CD1c-positive myeloid dendritic cell (primary cell): ENCODE measurements around the gene EXD3.
A peak's percentile ranks its signal among the peaks of the same experiment; 100 is the strongest.

Experiments
- DNase-seq: peaks from one replicate; pipeline ENCODE4 v3.0.0-alpha.2; 2016; ENCODE audit errors: extremely low spot score

Gene EXD3

DNA sequence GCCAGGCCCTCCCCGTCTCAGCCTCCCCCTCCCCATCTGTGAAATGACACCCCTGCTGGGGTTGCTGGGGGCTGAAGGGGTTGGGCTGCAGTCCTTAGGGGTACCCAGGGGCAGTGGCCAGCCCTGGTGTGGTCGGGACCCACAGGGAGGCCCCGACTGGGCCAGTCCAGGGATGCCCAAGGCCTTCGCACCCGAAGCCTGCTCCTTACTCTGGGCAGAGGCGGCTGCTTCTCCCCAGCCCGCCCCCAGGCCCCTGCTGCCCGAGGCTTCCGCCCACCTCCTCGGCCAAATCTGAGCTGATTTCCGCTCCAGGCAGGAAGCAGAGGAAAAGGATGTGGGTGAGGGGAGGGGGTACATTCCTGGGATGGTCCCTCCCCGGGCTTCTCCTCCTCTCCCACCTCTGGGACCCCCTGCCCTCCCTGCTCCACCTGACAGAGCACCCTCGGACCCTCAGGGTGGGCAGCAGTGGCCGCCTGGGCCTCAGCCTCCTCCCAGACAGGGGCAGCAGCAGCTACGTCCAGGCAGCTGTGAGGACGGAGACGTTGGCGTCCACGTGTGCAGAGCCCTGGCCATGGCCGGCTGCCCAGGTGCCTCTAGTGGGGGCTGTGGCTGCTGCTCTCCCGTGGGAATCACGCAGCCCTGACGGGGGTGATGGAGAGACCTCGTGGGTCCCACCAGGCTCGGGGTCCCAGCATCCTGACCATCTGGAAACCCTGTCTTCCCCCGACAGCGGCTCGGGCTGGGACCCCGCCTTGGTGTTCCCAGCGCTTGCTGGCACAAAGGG, 116.7 kb downstream of the EXD3 start:
- DNase-seq, result no peak

DNA sequence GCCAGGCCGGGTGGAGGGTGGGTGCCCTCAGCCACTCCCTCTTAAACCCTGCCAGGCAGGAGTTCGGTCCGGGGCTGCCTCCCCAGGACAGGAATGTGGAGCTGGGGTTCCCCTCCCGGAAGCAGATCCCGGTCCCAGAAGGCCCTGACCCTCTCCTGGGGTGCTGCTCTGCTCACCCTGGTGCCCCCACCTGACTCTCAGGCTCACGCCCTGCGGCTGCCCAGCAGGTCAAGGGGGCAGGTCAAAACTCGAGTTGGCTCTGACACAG, 117.2 kb downstream of the EXD3 start:
- DNase-seq, result no peak

DNA sequence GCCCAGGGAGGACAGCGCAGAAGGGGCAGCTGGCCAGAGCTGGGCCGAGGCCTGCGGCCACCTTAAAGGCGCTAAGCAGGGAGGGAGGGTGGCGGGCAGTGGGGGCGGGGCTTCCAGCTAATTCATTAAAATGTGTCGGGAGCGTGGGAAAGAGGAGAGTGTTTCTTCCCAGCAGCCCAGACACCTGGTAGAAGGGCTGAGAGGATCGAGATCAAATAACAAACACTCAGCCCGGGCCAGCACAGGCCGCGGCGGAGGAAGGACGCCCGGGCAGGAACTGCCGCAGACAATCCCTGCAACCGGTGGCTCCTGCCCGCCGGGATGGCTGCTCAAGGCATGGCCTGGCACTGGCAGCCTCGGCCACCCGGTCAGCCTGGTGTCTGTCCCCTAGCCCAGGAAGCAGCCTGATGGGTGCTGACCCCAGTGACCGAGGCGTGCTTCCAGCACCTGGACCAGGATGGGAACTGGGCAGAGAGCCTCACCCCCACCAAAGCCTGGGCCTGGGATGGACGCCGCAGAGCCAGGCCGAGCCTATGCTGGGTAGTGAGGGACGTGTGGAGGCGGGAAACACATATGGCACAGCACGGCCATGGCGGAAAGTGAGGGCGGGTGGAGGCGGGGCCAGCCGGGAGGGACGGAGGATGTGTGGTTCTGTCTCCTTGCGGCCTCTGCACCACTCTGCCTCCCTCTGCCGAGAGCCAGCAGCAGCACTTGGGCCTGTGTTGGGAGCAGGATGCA, 117.7 kb downstream of the EXD3 start:
- peak; percentile 76 for DNase-seq

DNA sequence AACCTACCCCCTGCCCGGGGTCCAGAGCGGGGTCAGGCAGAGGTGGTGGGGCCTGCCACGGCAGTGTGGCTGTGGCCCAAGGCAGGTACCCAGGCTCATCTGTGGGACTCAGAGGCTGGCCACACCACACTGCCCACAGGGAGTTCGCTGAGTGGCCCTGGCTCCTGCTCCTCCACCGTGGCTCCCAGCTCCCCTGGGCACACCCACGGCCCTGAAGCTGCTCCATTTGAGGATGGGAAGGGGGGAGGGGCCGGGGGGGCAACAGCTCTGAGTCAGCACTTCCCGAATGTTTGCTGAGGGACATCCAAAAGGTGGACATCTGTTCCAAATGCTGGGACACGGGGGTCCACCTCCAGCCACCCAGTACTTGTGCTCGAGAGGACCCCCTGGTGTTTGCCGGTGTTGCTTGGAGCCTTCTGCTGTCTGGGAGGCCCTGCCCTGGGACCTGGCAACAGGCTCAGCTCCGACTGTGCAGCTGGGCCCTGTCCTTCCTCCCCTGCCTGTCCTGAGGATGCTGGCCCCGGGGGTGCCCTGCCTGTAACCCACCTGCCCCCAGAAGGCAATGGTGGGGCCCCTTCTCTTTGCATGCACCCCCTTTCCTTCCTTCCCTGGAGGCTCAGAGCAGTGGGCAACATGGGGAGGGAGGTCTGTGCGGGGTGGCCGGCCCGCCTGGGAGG, 118.4 kb downstream of the EXD3 start:
- no peak for DNase-seq

DNA sequence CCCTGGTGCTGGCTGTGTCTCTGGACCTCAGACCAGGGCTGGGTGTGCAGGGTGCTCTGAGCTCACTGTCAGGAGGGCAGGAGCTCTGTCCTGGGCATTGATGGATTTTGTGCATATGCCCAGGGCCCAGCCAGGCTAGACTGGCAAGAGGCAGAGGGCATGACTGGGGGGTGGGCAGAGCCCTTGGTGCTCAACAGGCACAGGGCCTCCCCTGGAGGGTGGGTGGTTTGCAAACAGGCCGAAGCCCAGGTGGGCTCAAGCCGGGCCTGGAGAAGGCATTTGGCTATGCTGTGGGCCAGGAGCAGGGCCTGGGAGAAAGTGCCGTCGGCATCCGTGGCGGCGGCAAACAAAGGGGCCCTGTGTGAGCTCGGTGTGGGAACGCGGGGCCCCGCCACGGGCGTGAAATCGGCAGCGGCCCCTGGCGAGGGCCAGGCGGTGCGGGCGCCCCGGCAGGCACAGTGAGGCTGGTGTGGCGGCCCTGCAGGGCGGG, 119.0 kb downstream of the EXD3 start:
- no peak for DNase-seq

DNA sequence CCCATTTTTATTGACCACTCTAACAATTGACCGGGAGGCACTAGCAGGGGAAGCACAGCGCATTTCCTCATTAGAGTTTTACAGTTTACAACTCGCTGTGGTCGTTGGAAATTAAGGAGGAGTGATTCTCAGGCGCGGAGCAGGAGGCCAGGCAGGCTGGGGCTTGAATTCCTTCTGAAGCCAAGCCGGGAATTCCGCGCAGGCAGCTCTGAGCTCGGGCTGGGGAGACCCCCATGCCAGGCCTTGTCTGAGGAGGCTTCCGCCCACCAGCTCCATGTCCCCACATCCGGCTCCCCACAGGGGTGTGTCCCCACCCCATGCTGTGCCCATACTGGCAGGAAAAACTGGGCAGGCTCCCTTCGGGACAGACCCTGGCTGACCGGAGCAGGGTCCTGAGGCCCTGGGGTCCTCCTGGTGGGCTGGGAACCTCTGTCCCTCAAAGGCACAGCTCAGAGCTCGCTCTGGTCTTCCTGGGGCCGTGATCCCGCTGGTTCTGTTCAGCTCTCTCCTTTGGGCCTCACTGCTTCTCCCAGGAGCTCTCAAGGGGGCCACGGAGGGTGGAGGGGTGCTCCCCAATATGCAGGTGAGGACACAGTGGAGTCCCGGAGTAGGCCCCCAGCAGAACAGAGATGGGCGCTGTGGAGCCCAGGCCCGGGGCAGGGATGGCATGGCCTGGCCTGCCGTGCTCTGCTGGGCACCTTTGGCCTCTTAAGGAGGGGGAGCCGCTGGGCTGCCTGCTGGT, 119.6 kb downstream of the EXD3 start:
- no peak for DNase-seq

DNA sequence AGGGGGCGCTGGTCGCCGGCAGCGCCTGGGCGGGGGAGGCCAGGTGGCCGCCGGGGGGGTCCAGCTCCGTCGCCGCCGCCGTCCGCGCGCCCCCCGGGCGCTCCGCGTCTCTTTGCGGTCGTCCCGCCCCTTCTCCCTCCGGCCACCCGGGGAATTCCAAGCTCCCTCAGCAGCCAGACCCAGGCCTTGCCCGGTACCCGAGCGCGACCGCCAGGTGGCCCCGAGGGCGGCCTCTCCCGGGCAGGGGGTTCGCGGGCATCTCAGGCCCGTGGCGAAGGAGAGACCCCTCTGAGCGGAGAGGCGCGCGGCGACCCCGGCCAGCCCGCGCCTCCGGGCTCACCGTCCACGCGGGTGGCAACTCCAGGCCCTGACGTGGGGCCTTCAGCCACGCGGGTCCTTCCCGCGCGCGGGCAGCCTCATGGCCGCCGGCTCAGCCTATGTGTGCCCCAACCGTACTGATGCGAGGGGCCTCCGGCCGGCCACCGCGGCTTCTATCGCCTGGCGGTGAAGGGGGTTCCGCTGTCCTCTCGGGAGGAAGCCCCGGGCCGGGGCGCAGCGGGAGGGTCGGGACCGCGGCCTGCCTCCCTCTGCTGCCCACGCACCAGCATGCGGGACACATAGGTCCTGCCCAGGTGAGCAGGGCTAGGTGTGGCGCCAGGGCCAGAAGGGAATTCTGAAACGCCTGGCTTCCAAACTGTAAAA, 120.4 kb downstream of the EXD3 start:
- DNase-seq, result no peak

DNA sequence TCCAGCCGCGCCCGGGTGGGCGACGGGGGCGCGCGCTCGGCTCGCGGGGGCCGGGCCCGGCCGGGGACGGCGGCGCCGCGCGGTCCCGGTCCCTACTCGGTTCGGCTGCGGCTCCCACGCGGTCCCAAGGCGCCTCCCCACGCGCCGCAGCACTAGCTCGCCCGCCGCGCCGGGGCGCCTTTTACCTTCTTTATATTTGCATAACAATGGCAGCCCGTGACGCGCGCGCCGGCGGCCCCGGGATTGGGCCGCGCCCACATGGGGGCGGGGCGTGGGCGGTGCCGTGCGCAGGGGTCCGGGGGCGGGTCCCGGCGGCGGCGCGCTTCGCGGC, 120.9 kb downstream of the EXD3 start, which contains the start of gene NRARP:
Gene NRARP, minus strand, starts transcription at position 154 of the 331 bp plus-strand sequence. CDS start 343 bp downstream, outside the sequence.
- DNase-seq, result peak; percentile 94

DNA sequence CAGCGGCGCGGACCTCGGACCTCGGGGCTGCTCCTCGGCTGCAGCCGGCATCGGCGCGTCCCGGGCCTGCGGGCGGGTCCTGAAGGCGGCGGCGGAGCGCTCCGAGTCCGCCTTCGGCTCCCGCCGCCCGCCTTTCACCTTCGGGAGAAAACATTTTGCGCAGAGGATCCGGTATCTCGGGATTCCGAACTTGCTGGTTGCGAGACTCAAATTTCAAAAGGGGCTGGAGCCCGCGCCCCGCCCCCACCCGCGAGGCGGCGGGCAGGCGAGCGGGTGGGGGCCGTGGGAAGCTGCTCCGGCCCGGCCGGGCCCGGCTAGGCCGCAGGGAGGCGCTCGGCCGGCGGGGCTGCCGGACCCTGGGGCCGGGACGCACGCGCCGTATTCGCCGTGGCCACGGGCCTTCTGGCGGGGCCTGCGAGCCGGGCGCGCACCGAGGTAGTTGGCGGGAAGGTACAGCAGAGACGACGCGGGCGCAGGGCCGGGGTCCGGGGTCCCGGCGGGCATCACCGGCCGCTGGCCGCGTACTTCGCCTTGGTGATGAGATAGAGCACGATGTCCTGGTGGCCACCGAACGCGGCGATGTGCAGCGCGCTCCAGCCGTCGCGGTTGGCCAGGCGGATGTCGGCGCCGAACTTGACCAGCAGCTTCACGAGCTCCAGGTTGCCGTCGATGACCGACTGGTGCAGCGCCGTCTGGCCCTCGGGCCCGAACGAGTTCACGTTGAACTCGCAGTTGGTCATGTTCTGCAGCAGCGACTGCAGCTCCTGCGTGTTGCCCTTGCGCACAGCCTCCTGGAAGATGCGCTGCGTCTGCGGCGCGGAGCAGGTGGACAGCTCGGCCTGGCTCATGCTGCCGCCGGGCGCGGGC, 121.6 kb downstream of the EXD3 start:
- peak; percentile 34 for DNase-seq

DNA sequence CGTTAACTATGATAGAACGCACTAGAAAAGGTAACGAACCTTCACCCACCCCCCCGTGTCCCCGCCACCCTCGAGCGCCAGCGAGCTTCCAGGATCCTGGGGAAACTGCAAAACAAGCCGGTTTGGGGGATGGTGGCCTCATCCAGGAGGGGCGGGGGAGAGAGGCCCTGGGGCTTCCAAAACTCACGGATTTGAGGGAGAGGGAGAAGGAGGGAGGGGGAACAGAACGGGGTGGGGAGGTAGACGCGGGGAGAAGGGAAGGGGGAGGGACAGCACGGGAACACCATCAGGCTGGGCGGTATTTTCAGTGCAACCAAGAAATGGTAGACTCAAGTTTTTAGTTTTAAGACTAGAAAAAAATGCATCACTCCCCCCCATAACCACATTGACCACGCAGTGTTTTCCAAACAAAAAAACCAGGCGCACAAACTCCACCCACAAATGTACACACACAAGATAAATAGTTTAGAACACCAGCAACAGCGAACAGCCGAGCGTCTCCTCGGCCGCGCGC, 122.3 kb downstream of the EXD3 start:
- DNase-seq, result no peak

DNA sequence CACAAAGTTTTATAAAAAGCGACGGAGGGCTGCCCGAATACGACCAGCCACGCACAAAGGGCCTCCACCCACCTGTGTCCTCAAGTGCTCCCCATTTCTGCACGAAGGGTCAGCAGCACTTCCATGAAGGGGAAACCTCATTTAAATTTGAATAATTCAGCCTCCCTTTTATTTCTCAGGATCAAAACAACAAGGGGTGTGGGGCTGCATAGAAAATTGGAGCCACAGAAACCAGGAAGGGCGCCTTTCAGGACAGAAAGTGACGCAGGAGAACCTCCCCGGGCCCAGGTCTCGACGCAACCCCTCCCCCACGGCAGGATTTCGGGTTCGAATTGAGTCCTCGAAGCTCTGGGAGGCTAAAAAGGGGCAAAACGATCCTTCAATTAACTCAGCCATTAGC, 123.0 kb downstream of the EXD3 start:
- DNase-seq, result no peak

DNA sequence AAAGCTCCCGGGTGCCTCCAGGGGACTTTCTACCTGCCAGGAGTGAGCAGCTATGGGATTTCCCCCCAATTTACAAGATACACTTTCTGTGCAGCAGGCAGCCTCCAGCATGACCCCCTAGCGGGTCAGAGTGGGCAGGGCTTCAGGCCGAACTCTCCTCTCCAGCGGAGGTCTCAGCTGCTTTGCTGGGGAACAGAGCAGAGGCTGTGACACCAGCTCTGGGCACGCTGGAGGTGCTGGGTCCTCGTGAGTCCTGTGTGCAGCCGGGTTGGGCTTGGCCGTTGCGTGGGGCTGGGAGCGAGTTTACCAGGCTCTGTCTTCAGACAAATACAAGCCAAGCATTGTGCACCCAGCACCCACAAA, 123.8 kb downstream of the EXD3 start:
- DNase-seq, result no peak

DNA sequence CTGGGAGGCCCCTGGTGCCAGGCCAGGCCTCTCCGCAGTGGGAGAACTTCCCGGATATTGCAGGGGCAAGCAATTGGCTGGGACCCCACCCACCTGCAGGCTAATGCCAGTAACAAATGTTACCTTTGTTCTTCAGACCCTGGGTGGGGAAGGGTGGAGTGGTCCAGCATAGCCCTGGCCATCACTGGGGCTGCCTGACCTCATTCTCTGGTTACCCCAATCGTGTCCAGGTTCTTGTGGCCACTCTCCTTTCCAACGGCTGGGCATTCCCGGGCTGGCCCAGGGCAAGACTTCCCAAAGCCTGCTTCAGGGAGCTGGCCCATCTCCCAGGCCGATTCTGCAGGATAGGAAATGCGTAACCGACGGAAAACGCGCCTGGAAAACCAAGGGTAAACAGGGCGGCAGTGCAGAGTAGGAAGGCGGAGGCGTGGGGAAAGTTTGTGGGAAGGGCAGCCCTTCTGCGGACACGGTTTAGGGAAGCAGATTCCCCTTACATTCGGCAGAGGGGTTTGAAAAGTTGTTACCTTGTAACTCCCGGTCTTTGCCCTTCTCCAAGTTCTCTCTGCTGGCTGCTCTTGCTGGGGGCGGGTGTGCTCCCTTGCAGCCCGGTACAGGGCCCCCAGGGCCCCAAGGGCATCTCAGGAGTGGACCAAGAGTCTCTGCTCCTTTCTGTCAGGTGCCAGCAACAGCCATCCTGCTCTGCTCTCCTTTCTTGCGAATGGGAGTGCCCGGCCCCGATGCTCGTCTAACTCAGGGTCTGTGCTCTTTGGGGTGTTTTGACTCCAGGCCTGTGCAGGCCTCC, 124.4 kb downstream of the EXD3 start:
- no peak for DNase-seq

DNA sequence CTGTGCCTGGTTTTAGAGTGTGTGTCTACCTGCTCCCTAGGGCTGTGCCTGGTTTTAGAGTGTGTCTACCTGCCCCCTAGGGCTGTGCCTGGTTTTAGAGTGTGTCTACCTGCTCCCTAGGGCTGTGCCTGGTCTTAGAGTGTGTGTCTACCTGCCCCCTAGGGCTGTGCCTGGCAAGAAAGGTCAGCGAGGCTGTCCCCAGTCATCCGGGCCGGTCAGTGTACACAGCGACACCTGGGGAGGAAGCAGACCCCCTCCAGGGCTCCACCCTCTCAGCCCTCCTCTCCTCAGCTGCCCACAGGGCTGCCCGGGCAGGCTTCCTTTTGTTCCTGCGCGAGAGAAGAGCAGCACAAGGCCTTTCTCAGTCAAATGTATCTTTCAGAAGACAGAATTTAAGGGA, 125.0 kb downstream of the EXD3 start:
- no peak for DNase-seq

DNA sequence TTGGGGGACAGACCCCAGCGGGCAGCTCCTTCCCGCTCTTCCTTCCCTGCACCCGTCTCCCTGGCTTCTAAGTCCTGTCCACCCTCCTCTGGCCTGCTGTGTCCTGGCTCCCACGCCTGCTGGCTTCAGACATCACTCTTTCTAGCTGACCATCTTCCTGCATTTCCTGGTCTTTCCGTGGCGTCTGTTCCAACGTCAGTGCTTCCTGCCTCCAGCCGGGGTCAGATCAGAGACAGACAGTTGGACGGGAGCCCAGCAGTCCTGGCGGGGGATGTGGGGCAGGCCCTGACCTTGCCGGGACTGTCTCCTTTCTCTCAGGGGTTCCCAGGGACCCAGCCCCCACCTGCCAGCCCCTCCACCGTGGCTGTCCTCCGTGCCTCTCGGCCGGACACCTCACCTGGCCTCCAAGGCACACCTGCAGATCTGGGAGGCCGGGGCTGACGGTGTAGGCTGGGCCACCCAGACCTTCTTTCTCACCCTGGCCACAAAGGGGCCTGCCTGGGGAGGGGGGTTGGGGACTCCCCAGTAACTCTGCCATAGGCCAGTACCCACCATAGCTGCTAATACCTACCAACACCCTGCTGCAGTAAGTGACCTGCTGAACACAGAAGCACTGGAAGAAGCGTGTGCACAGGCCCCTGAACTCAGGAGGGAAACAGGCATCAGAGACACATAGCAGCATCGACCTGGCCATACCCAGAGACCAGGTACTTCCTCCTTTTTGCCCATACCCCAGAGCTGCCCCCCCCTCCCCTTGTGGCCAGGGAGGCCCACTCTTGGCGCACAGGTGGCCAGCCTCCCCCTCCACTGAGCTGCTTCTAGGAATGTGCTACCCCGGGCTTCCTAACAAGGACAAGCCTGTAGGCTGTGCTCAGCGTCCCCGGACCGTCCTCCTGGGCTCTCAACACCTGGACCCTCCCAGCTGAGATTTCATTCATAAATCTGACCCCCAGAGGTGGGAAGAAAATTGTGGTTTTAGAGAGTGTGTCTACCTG, 126.0 kb downstream of the EXD3 start:
- no peak for DNase-seq

DNA sequence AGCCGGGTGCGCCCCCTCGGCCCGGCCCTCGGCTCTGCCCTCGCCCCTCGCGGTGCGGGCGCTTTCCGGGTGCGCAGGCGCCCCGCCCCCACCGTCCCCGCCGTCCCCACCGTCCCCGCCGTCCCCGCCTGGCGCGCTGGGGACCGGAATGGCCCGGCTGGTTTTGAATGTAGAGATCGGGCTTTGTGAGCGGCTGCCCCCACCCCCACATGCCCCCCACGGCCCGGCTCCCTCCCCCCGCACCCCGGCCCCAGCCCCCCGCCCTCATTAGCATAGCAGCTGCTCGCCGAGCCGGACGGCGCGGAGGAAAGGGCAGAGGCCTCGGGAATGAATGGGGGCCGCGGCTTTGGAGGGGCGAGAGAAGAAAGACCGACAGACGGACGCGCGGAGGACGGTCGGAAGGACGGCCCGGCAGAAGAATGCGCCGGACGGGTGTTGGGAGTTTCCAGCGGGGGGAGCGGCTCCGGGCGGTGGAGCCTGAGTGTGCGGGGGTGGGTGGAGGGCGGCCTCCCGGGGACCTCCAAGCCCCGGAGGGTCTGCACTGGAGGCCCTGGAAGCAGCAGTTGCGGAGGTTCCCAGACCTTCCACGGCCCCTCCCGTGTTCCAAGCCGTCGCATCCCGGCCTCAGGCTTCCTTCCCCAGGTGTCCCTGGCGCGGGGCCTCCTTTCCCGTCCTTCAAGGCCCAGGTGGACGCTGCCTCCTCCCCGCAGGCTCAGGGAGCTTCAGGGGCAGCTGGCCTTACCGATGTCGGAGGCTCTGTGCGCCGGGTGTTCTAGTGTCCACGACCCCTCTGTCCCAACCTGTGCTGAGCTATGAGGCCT, 126.9 kb downstream of the EXD3 start:
- DNase-seq, result no peak

DNA sequence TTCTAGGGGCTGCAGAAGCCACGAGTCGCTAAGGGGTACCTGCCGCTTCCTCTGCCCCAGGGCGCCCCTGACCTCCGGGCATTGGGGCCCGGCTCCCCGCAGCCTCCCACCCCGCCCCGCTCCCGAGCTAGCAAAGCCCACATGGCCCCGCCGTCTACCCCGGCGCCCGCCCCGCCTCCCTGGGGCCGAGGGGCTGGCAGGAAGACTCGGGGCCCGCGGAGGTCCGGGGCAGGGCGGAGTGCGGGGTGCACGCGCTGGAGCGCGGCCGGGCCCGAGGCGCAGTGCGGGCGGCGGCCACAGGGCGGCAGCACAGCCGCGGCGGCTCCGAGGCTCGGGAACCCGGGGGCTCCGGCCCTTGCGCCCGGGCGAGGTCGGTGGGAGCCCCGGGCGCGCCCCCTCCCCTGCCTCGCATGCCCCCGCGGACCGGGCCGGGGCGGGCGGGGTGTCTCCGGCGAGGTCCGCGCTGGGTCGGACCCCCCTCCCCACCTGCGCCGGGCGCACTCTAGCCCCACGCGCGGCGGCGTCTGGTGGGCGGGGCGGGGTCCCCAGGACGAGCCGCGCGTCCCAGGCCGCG, 127.6 kb downstream of the EXD3 start:
- peak; percentile 52 for DNase-seq
